Endothelial cell of umbilical vein (primary cell): ENCODE results near the gene PML. TPM values are rescaled to one million over a fixed set of nuclear protein-coding genes. Genes with fewer than 3 reads are reported as not detected.

Experiments used
- BruUV-seq: library from RNA; stranded (reverse); fragments of 400-500 nt; replicated peaks from 2 replicates; lab custom pipeline; 2021; lab: Mats Ljungman, UMichigan
- CTCF ChIA-PET: fragments of 300-600, 350-600 bp; sonication (Branson Sonifier 250); formaldehyde crosslinking; loops from one replicate; lab custom pipeline; 2021; ENCODE audit warnings: antibody characterized with exemption, inconsistent platforms; lab: Charles Lee
- POLR2A ChIA-PET: fragments of 300-600, 350-600 bp; sonication (Branson Sonifier 250); formaldehyde crosslinking; loops from one replicate; lab custom pipeline; 2021; ENCODE audit warnings: antibody characterized with exemption, inconsistent platforms; lab: Charles Lee
- DNase-seq: peaks from one replicate; pipeline ENCODE4 v3.0.0-alpha.2; 2011; ENCODE audit warnings: low read depth, low spot score
- FAIRE-seq: peaks from 2 replicates; lab custom pipeline; 2011; peaks lifted over from hg19 to GRCh38; lab: Jason Lieb, UNC
- H2AFZ ChIP-seq: 2 replicates; pipeline ENCODE4 v1.6.0; 2012; ENCODE audit warnings: low read depth, low read length, control low read depth, inconsistent platforms
- H3K27ac ChIP-seq: 2 replicates; pipeline ENCODE4 v1.5.1; 2011; ENCODE audit warnings: low read depth, mild to moderate bottlenecking, control low read depth, low read length, moderate library complexity; ENCODE audit not compliant: insufficient read depth
- H3K27me3 ChIP-seq, 2 experiments: 2 replicates each; pipeline versions ENCODE4 v1.6.0 to v1.6.1; 2011; ENCODE audit warnings: low read length in 2 of 2, mixed read lengths in 1 of 2; ENCODE audit not compliant: control insufficient read depth in 2 of 2, insufficient read depth in 2 of 2
- H3K36me3 ChIP-seq, 2 experiments: 2 replicates in 1 of 2; 3 replicates in 1 of 2; pipeline ENCODE4 v1.5.1; 2011; ENCODE audit warnings: low read length in 2 of 2, mild to moderate bottlenecking in 1 of 2, moderate library complexity in 1 of 2; ENCODE audit not compliant: control insufficient read depth in 2 of 2, insufficient read depth in 2 of 2; ENCODE audit errors: extremely low read depth in 1 of 2
- H3K4me1 ChIP-seq: 3 replicates; pipeline ENCODE4 v1.5.1; 2011; ENCODE audit warnings: mild to moderate bottlenecking, low read length; ENCODE audit not compliant: control insufficient read depth, insufficient read depth; ENCODE audit errors: extremely low read depth
- H3K4me2 ChIP-seq: 2 replicates; pipeline ENCODE4 v1.6.1; 2011; ENCODE audit warnings: low read length, control low read depth, mixed read lengths; ENCODE audit not compliant: insufficient read depth
- H3K4me3 ChIP-seq, 3 experiments: fragments of 200-600 bp in 1 of 3; sonication (generic), shearing (Covaris generic) in 1 of 3; replicated peaks in 1 of 3; 2 replicates each; pipeline ENCODE4 v1.5.1; 2011 to 2016; ENCODE audit warnings: control low read depth in 3 of 3, low read length in 3 of 3, mild to moderate bottlenecking in 2 of 3, inconsistent platforms in 1 of 3, low read depth in 1 of 3, moderate library complexity in 1 of 3; ENCODE audit not compliant: insufficient read depth in 1 of 3
- H3K79me2 ChIP-seq: 2 replicates; pipeline ENCODE4 v1.6.0; 2012; ENCODE audit warnings: low read length, inconsistent platforms; ENCODE audit not compliant: control insufficient read depth, insufficient read depth
- H3K9ac ChIP-seq: replicated peaks from 2 replicates; pipeline ENCODE3; 2011; ENCODE audit warnings: low read length, control low read depth; ENCODE audit not compliant: insufficient read depth; ENCODE audit errors: extremely low read depth
- H3K9me1 ChIP-seq: replicated peaks from 3 replicates; pipeline ENCODE4 v1.6.0; 2011; ENCODE audit warnings: mild to moderate bottlenecking, low read length; ENCODE audit not compliant: control insufficient read depth, insufficient read depth; ENCODE audit errors: extremely low read depth
- H3K9me3 ChIP-seq: replicated peaks from 2 replicates; pipeline ENCODE4 v1.5.1; 2012; ENCODE audit warnings: low read length, inconsistent platforms; ENCODE audit not compliant: control insufficient read depth, insufficient read depth
- H4K20me1 ChIP-seq: replicated peaks from 2 replicates; pipeline ENCODE3; 2011; ENCODE audit warnings: mild to moderate bottlenecking, low read length; ENCODE audit not compliant: control insufficient read depth, insufficient read depth; ENCODE audit errors: extremely low read depth
- CTCF ChIP-seq, 2 donors: IDR thresholded peaks; 1 replicate in 1 of 2; 2 replicates in 1 of 2; pipeline ENCODE4 v1.5.1; 2011; ENCODE audit warnings: low read length in 2 of 2, mild to moderate bottlenecking in 2 of 2, moderate library complexity in 2 of 2, control low read depth in 1 of 2, inconsistent platforms in 1 of 2, low read depth in 1 of 2; ENCODE audit not compliant: insufficient read depth in 1 of 2; ENCODE audit errors: extremely low read depth in 1 of 2
- EZH2 ChIP-seq: IDR thresholded peaks from 2 replicates; pipeline ENCODE4 v1.6.1; 2012; ENCODE audit warnings: borderline replicate concordance, low read depth, mild to moderate bottlenecking, moderate library complexity, low read length, inconsistent platforms; ENCODE audit not compliant: severe bottlenecking
- FOS ChIP-seq: IDR thresholded peaks from 2 replicates; pipeline ENCODE4 v1.6.1; 2011; ENCODE audit warnings: mild to moderate bottlenecking, low read length, moderate library complexity, borderline replicate concordance; ENCODE audit not compliant: insufficient read depth
- GATA2 ChIP-seq: IDR thresholded peaks from 2 replicates; pipeline ENCODE4 v1.7.0; 2011; ENCODE audit warnings: low read depth, mild to moderate bottlenecking, moderate library complexity, mixed read lengths, low read length; ENCODE audit not compliant: insufficient read length, insufficient read depth
- JUN ChIP-seq: IDR thresholded peaks from 2 replicates; pipeline ENCODE4 v1.6.1; 2011; ENCODE audit warnings: borderline replicate concordance, low read depth; ENCODE audit not compliant: insufficient read length, insufficient read depth
- MAX ChIP-seq: IDR thresholded peaks from 2 replicates; pipeline ENCODE4 v1.6.1; 2011; ENCODE audit not compliant: insufficient read depth, insufficient read length
- MYC ChIP-seq: IDR thresholded peaks from one replicate; pipeline ENCODE4 v1.6.1; 2011; ENCODE audit warnings: mild to moderate bottlenecking, low read depth, low read length
- POLR2A ChIP-seq: IDR thresholded peaks from 2 replicates; pipeline ENCODE4 v1.6.1; 2012; ENCODE audit warnings: low read depth, mild to moderate bottlenecking, control low read depth, low read length
- POLR2AphosphoS5 ChIP-seq: IDR thresholded peaks from 2 replicates; pipeline ENCODE4 v1.6.1; 2012; ENCODE audit warnings: low read depth, mild to moderate bottlenecking, control low read depth, low read length, moderate library complexity; ENCODE audit not compliant: insufficient read depth
- dilution Hi-C: fragments of 300-500 bp; cut with MboI; formaldehyde crosslinking; loops from one replicate; pipeline ENCODE4 v1.15.0; 2019; ENCODE audit warnings: low sequenced_read_pairs; ENCODE audit not compliant: extremely low pct_ligation_motif_present
- intact Hi-C: fragments of 100-400 bp; cut with micrococcal nuclease; formaldehyde crosslinking; loops from one replicate; pipeline ENCODE4 v1.10.0; 2022
- polyA plus RNA-seq, 4 experiments: library from polyadenylated mRNA; depleted of rRNA in 3 of 4; stranded (reverse) in 3 of 4; unstranded in 1 of 4; fragments of >200 nt; gene quantifications; 2 replicates each; pipeline versions ENCODE4 v1.2.1 to v1.2.3, GENCODE V29; 2011 to 2012; ENCODE audit warnings: missing spikeins in 1 of 4
- total RNA-seq: library from RNA; stranded (reverse); gene quantifications from 2 replicates; pipeline ENCODE4 v1.2.3, GENCODE V29; 2021

PML gene
- total and polyA plus RNA-seq, 2 donors (not counting 3 experiments of a cell fraction or from before 2014, with no cell fraction given), result 30.4 to 79.6 TPM

- no peak overlapping the region for H2AFZ ChIP-seq
- no peaks in the 10 kb centered on the region for H3K9me1 ChIP-seq
- FAIRE-seq, result no peak
- intact Hi-C loops (no loop called here), dilution Hi-C loops (no loop called here)
- H3K9ac ChIP-seq, result no peak overlapping the region
- H3K36me3 ChIP-seq, result no peaks in the 10 kb centered on the region
- H3K4me2 ChIP-seq, result no peak overlapping the region
- no peaks in the 10 kb centered on the region for H4K20me1 ChIP-seq
- no peak overlapping the region for H3K4me3 ChIP-seq
- DNase-seq, result no peak
- H3K9me3 ChIP-seq, result no peaks in the 10 kb centered on the region
- ChIA-PET POLR2A (no interaction called here), CTCF (interaction anchor here (0.6 to 6.9 kb wide), 8 partner anchors 10 to 372 kb away, joined by 3 to 217 read pairs (median 17); no protein-coding TSS in a partner anchor)
- peaks cover 7% of the 10 kb centered on the region for H3K4me1 ChIP-seq
- no peaks in the 10 kb centered on the region for H3K27me3 ChIP-seq
- TF ChIP-seq CTCF (IDR thresholded peaks at IDR 0.05; ENCODE audit: extremely low read depth in 1 of 2, insufficient read depth in 1 of 2, low read depth in 1 of 2, low read length in 2 of 2) (no peak), MYC (no peak), EZH2 (no peak), POLR2AphosphoS5 (no peak), JUN (no peak), MAX (no peak), GATA2 (no peak), FOS (no peak), POLR2A (no peak)
- no peak overlapping the region for H3K27ac ChIP-seq
- BruUV-seq, result no TSS peak
- H3K79me2 ChIP-seq, result no peaks in the 10 kb centered on the region
Observed at GRCh38 chr15:73949496-73949895, 45.0 kb upstream of the PML start.
